Activated B cell treated with CpG ODN at 0.5 μM for 24 hours (primary cell): Measurements from ENCODE around the gene ASIC3. TPM values are rescaled to one million over a fixed set of nuclear protein-coding genes. Genes with fewer than 3 reads are reported as not detected.
"Not testable (repeated sequence)": the region's sequence is repeated elsewhere in the genome, so short reads cannot be mapped to it uniquely, and the experiment has no call there.

Source experiments
- ATAC-seq: fragments of 200-7000 bp; cut with Tn5 transposase; one replicate; pipeline ENCODE4 v1.10.0; 2021; ENCODE audit warnings: low read depth, mild to moderate bottlenecking, moderate library complexity
- CTCF ChIA-PET: fragments of 350-600 bp; sonication (Branson Sonifier 250); formaldehyde crosslinking; loops from one replicate; lab custom pipeline; 2021; ENCODE audit warnings: antibody characterized with exemption; lab: Charles Lee
- POLR2A ChIA-PET: fragments of 350-600 bp; sonication (Branson Sonifier 250); formaldehyde crosslinking; loops from one replicate; lab custom pipeline; 2021; ENCODE audit warnings: antibody characterized with exemption; lab: Charles Lee
- DNase-seq: peaks from one replicate; pipeline ENCODE4 v3.0.0; 2022
- H3K27ac Mint-ChIP-seq: one replicate; pipeline ENCODE4 v1.8.0; 2020; ENCODE audit warnings: mixed read lengths
- H3K27me3 Mint-ChIP-seq: one replicate; pipeline ENCODE4 v1.8.0; 2021; ENCODE audit warnings: mixed read lengths
- H3K36me3 Mint-ChIP-seq: one replicate; pipeline ENCODE4 v1.8.0; 2021; ENCODE audit warnings: low read depth, mixed read lengths
- H3K4me1 Mint-ChIP-seq: one replicate; pipeline ENCODE4 v1.8.0; 2021; ENCODE audit warnings: mixed read lengths
- H3K4me3 Mint-ChIP-seq: one replicate; pipeline ENCODE4 v1.8.0; 2020; ENCODE audit warnings: mild to moderate bottlenecking, mixed read lengths
- H3K9me3 Mint-ChIP-seq: one replicate; pipeline ENCODE4 v1.8.0; 2020; ENCODE audit warnings: mixed read lengths
- intact Hi-C: fragments of 100-400 bp; cut with micrococcal nuclease; formaldehyde crosslinking; loops from one replicate; pipeline ENCODE4 v1.15.1; 2024
- total RNA-seq: library from RNA; stranded (reverse); gene quantifications from 2 replicates; pipeline ENCODE4 v1.2.3, GENCODE V29; 2022
- TF ChIP-seq, protein P1 (sequence below): fragments of 200-600 bp; IDR thresholded peaks from one replicate; pipeline ENCODE4 v1.8.0; 2022; ENCODE audit warnings: antibody characterized with exemption, mild to moderate bottlenecking

The ASIC3 gene
- total RNA-seq, 1 donor from 2014 or later: 1.2 TPM

DNA sequence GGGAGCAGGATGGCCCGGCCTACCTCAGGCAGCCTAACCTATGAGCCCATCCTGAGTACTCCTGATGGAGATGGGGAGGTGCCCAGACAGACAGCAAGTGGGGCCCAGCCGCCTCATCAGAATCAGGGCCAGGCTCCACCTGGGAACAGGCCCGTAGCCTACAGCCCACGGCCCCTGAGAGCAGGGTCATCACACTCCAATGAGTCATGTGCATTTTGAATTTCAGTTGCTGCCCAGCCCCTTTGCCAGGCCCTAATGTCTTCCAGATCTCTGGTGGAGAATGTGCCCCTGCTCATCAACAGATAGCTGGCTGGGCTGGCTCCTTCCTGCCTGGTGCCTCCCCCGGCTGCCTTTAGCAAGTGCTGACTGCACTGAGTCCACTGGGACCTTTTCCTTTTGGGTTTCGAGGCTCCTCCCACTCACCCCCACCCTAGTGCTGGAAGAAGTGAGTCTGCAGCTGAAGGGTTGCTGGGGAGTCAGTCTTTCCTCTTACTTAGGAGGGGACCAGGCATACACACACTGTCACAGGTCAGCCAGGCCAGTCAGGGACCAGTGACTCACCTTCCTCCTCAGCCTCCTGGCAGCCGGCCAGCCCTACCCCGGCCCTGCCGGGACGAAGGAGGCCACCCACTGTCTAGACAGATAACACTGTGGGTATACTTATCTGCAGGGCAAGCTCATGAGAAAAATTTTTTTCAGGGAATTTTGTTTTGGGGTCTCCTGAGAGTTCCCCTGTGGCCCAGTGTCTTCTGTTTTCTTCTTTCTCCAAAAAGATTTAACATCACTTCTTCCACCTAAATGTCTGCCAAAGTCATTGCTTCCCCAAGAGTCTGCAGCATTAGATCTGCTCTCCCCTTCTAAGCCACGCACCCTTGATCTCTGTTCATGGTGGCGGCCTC is 9.1 kb upstream of the ASIC3 start:
- Mint-ChIP-seq H3K4me3 (no peak overlapping the region), H3K27me3 (no peaks in the 10 kb centered on the region), H3K27ac (no peak overlapping the region), H3K36me3 (peaks cover 22% of the 10 kb centered on the region), H3K4me1 (peaks cover 6% of the 10 kb centered on the region), H3K9me3 (no peaks in the 10 kb centered on the region)
- ATAC-seq: peak; percentile 40
- TF ChIP-seq, protein P1, sequence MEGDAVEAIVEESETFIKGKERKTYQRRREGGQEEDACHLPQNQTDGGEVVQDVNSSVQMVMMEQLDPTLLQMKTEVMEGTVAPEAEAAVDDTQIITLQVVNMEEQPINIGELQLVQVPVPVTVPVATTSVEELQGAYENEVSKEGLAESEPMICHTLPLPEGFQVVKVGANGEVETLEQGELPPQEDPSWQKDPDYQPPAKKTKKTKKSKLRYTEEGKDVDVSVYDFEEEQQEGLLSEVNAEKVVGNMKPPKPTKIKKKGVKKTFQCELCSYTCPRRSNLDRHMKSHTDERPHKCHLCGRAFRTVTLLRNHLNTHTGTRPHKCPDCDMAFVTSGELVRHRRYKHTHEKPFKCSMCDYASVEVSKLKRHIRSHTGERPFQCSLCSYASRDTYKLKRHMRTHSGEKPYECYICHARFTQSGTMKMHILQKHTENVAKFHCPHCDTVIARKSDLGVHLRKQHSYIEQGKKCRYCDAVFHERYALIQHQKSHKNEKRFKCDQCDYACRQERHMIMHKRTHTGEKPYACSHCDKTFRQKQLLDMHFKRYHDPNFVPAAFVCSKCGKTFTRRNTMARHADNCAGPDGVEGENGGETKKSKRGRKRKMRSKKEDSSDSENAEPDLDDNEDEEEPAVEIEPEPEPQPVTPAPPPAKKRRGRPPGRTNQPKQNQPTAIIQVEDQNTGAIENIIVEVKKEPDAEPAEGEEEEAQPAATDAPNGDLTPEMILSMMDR: no peak
- no peak for DNase-seq
- CTCF ChIA-PET: no interaction called here
- POLR2A ChIA-PET: interaction anchor here (0.9 kb wide), 1 partner anchor 11 kb away, joined by 3 read pairs; the partner anchor contains the start of gene ABCB8
- intact Hi-C loops: no loop called here

DNA sequence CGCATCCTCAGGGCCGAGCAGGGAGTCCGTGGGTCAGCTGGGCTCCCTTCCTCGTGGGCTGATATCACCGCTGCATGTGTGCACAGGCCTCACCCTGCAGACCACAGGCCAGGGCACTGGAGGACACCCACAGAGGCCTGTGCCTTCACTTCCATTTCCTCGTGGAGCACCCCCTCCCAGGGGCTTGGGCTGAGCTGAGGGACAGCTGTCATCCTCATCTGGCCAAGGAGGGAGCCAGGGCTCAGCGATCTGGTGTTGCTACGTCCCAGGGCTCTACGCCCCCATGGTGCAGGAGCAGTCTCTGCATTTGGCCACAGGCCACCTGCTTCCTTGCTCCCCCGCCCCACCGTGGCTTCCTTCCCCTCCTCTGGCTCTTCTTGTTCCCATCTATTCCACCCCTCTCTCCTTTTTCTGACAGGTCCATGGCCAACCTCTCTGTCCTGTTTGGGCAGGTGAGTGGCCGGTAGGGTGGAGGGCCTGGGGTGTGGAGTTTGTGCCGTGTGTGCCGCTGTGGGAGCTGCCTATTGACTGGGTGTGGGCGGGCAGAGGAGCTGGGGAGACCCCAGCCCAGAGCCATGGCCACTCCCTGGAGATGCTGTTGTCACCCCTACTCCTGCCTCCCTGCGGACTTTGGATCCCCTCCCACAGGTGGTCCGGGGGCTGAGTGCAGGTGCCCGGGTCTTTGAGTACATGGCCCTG is 8.3 kb upstream of the ASIC3 start:
- Mint-ChIP-seq H3K27ac (no peak overlapping the region), H3K27me3 (no peaks in the 10 kb centered on the region), H3K4me1 (peaks cover 6% of the 10 kb centered on the region), H3K4me3 (no peak overlapping the region), H3K9me3 (no peaks in the 10 kb centered on the region), H3K36me3 (peaks cover 25% of the 10 kb centered on the region)
- ChIA-PET CTCF (no interaction called here), POLR2A (no interaction called here)
- DNase-seq: no peak
- TF ChIP-seq, protein P1: no peak
- ATAC-seq: no peak
- intact Hi-C loops: no loop called here

DNA sequence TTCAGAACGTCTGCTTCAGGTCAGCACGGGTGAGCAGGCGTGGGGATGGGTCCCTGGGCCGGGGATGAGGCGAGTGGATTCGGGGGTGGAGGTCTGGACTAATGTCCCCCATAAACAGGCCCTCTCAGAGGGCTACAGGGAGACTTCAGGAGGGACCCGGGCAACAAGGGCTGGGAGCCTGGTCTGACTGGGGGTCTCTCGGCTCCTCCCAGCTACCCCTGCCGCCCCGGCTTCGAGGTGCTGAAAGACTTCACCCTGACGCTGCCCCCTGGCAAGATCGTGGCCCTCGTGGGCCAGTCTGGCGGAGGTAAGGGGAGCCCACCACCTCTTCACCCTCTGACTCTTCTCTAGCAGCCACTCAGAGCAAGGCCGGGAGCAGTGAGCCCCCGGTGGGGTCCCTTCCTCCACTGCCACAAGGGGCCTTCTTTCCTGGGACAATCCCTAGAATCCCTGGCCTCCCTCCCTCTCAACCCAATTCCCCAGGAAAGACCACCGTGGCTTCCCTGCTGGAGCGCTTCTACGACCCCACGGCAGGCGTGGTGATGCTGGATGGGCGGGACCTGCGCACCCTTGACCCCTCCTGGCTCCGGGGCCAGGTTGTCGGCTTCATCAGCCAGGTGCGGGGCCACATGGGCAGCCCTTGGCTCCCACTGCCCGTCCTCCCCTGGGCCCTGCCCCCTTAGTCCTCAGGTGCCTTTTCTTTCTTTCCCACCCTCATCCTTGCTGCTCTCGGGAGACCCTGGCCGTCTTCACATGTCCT is 7.5 kb upstream of the ASIC3 start:
- ChIA-PET CTCF (no interaction called here), POLR2A (no interaction called here)
- DNase-seq (no peak), ATAC-seq (no peak)
- Mint-ChIP-seq H3K4me1 (peaks cover 6% of the 10 kb centered on the region), H3K36me3 (peaks cover 23% of the 10 kb centered on the region), H3K4me3 (no peak overlapping the region), H3K27ac (no peak overlapping the region), H3K27me3 (no peaks in the 10 kb centered on the region), H3K9me3 (no peaks in the 10 kb centered on the region)
- intact Hi-C loops: no loop called here
- TF ChIP-seq, protein P1: no peak

DNA sequence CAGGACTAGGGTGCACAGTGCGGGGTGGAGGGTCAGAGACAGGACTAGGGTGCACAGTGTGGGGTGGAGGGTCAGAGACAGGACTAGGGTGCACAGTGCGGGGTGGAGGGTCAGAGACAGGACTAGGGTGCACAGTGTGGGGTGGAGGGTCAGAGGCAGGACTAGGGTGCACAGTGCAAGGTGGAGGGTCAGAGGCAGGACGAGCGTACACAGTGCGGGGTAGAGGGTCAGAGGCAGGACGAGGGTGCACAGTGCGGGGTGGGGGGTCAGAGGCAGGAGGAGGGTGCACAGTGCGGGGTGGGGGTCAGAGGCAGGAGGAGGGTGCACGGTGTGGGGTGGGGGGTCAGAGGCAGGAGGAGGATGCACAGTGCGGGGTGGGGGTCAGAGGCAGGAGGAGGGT is 4.9 kb upstream of the ASIC3 start:
- intact Hi-C loops, POLR2A ChIA-PET, DNase-seq, CTCF ChIA-PET, H3K27ac Mint-ChIP-seq, H3K4me1 Mint-ChIP-seq, ATAC-seq, H3K4me3 Mint-ChIP-seq, H3K27me3 Mint-ChIP-seq, H3K9me3 Mint-ChIP-seq: not testable (repeated sequence)
- peaks cover 15% of the 10 kb centered on the region for H3K36me3 Mint-ChIP-seq

DNA sequence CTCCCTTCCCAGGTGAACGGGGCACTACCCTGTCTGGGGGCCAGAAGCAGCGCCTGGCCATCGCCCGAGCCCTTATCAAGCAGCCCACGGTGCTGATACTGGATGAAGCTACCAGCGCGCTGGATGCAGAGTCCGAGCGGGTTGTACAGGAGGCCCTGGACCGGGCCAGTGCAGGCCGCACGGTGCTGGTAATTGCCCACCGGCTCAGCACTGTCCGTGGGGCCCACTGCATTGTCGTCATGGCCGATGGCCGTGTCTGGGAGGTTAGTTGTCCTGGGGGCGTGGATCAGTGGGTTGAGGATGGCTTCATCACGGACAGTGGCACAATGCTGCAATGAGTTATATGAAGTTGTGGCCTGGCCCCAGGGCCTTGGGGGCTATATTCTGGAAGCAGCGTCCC is 4.4 kb upstream of the ASIC3 start:
- H3K4me1 Mint-ChIP-seq: peaks cover 6% of the 10 kb centered on the region
- H3K27ac Mint-ChIP-seq: no peak overlapping the region
- peaks cover 15% of the 10 kb centered on the region for H3K36me3 Mint-ChIP-seq
- no peak overlapping the region for H3K4me3 Mint-ChIP-seq
- CTCF ChIA-PET: no interaction called here
- ATAC-seq (no peak), DNase-seq (no peak)
- H3K9me3 Mint-ChIP-seq: no peaks in the 10 kb centered on the region
- TF ChIP-seq, protein P1: no peak
- POLR2A ChIA-PET: no interaction called here
- no peaks in the 10 kb centered on the region for H3K27me3 Mint-ChIP-seq
- intact Hi-C loops: no loop called here
